Cardiac muscle cell (in vitro differentiated cells and primary cell): ENCODE data around the gene GPR156. TPM values are rescaled to one million over a fixed set of nuclear protein-coding genes. Genes with fewer than 3 reads are reported as not detected.

Experiments
- DNase-seq, 2 donors: peaks; one replicate each; pipeline versions ENCODE4 v3.0.0 to v3.0.0-alpha.2; 2010 to 2017; ENCODE audit warnings: low read depth in 1 of 2, low spot score in 1 of 2
- H3K27ac ChIP-seq: fragments of 200-600 bp; sonication (generic); 2 replicates; pipeline ENCODE4 v1.5.1; 2016
- H3K27me3 ChIP-seq: fragments of 200-600 bp; sonication (generic); 2 replicates; pipeline ENCODE4 v1.6.0; 2016; ENCODE audit warnings: control low read depth
- H3K36me3 ChIP-seq: fragments of 200-600 bp; sonication (generic); 2 replicates; pipeline ENCODE4 v1.5.1; 2016; ENCODE audit warnings: control low read depth
- H3K4me1 ChIP-seq: fragments of 200-600 bp; sonication (generic); 2 replicates; pipeline ENCODE4 v1.8.1; 2017; ENCODE audit warnings: low read depth, mild to moderate bottlenecking, mixed run types
- H3K4me3 ChIP-seq: fragments of 200-600 bp; sonication (generic); 2 replicates; pipeline ENCODE4 v1.5.1; 2016; ENCODE audit warnings: mild to moderate bottlenecking
- H3K9me3 ChIP-seq: fragments of 200-600 bp; sonication (generic); 2 replicates; pipeline ENCODE4 v1.5.1; 2017; ENCODE audit warnings: low read depth, mild to moderate bottlenecking, control low read depth
- CTCF ChIP-seq: IDR thresholded peaks from 2 replicates; pipeline ENCODE4 v1.5.1; 2012; ENCODE audit warnings: low read depth, mild to moderate bottlenecking, low read length
- polyA plus RNA-seq: library from polyadenylated mRNA; unstranded; fragments of >200 nt; fragmentation: Nextera tagmentation; extraction: Ambion mirVana; gene quantifications from 2 replicates; pipeline ENCODE4 v1.2.1, GENCODE V29; 2016
- total RNA-seq: library from RNA; depleted of rRNA; stranded (reverse); fragments of >200 nt; gene quantifications from 2 replicates; pipeline ENCODE4 v1.2.3, GENCODE V29; 2016

The GPR156 gene
- total and polyA plus RNA-seq, 2 experiments from 2014 or later: 0.36 TPM; not detected in 1

GRCh38 chr3:120202363-120202762 lies 82.7 kb downstream of the GPR156 start:
- H3K27ac ChIP-seq: no peak overlapping the region
- no peak overlapping the region for H3K4me3 ChIP-seq
- H3K9me3 ChIP-seq: no peaks in the 10 kb centered on the region
- H3K27me3 ChIP-seq: no peaks in the 10 kb centered on the region
- DNase-seq: peak in 1 of 2 donors; percentile 21
- no peak for TF ChIP-seq CTCF
- no peaks in the 10 kb centered on the region for H3K4me1 ChIP-seq
- no peaks in the 10 kb centered on the region for H3K36me3 ChIP-seq

- no peak for DNase-seq
- TF ChIP-seq CTCF: no peak
- no peak overlapping the region for H3K27ac ChIP-seq
- no peaks in the 10 kb centered on the region for H3K36me3 ChIP-seq
- no peak overlapping the region for H3K4me3 ChIP-seq
- no peaks in the 10 kb centered on the region for H3K4me1 ChIP-seq
- no peaks in the 10 kb centered on the region for H3K9me3 ChIP-seq
- H3K27me3 ChIP-seq: no peaks in the 10 kb centered on the region
These were observed 84.4 kb downstream of the GPR156 start for GRCh38 chr3:120200493-120201235.

- Histone ChIP-seq H3K27ac (no peak overlapping the region), H3K4me3 (no peak overlapping the region), H3K27me3 (no peaks in the 10 kb centered on the region), H3K4me1 (no peaks in the 10 kb centered on the region), H3K36me3 (no peaks in the 10 kb centered on the region), H3K9me3 (no peaks in the 10 kb centered on the region)
- TF ChIP-seq CTCF: peak; percentile 23
- DNase-seq: peak in 1 of 2 donors; percentile 58
These were observed 86.6 kb downstream of the GPR156 start for GRCh38 chr3:120198305-120198878.

- TF ChIP-seq CTCF: no peak
- no peak overlapping the region for H3K27ac ChIP-seq
These were observed 88.2 kb downstream of the GPR156 start for GRCh38 chr3:120196812-120197211.

GRCh38 chr3:120196333-120196732 lies 88.7 kb downstream of the GPR156 start:
- DNase-seq: no peak
- no peak for TF ChIP-seq CTCF

More at GRCh38 chr3:120196812-120197211, 88.2 kb downstream of the GPR156 start:
- Histone ChIP-seq H3K4me3 (no peak overlapping the region), H3K36me3 (no peaks in the 10 kb centered on the region), H3K4me1 (no peaks in the 10 kb centered on the region), H3K27me3 (no peaks in the 10 kb centered on the region), H3K9me3 (no peaks in the 10 kb centered on the region)
- DNase-seq: no peak

More at GRCh38 chr3:120196333-120196732, 88.7 kb downstream of the GPR156 start:
- H3K27ac ChIP-seq: no peak overlapping the region
- H3K9me3 ChIP-seq: no peaks in the 10 kb centered on the region
- no peaks in the 10 kb centered on the region for H3K4me1 ChIP-seq
- H3K27me3 ChIP-seq: no peaks in the 10 kb centered on the region
- H3K36me3 ChIP-seq: no peaks in the 10 kb centered on the region
- no peak overlapping the region for H3K4me3 ChIP-seq
